Mesendoderm (in vitro differentiated cells): ENCODE measurements around the gene PPM1D.
"Not testable (repeated sequence)": the region's sequence is repeated elsewhere in the genome, so short reads cannot be mapped to it uniquely, and the experiment has no call there.

Experiments used
- DNase-seq: peaks from one replicate; pipeline ENCODE4 v3.0.0; 2013
- H2AK5ac ChIP-seq: 2 replicates; pipeline ENCODE4 v1.6.1; 2013; ENCODE audit warnings: low read length, inconsistent platforms
- H2BK120ac ChIP-seq: 2 replicates; pipeline ENCODE4 v1.6.1; 2013; ENCODE audit warnings: low read depth, mild to moderate bottlenecking, low read length, moderate library complexity, mixed read lengths
- H2BK15ac ChIP-seq: replicated peaks from 2 replicates; pipeline ENCODE4 v1.6.1; 2013; ENCODE audit warnings: low read depth, mild to moderate bottlenecking, moderate library complexity
- H2BK5ac ChIP-seq: 2 replicates; pipeline ENCODE4 v1.6.1; 2013; ENCODE audit warnings: low read length, inconsistent platforms
- H3K18ac ChIP-seq: 2 replicates; pipeline ENCODE4 v1.6.1; 2013; ENCODE audit warnings: mild to moderate bottlenecking, low read length, mixed read lengths
- H3K23ac ChIP-seq: one replicate; pipeline ENCODE4 v1.6.1; 2013; ENCODE audit warnings: low read length
- H3K27ac ChIP-seq: 2 replicates; pipeline ENCODE4 v1.5.1; 2013; ENCODE audit warnings: low read depth, mild to moderate bottlenecking, inconsistent platforms, low read length, moderate library complexity
- H3K27me3 ChIP-seq: 2 replicates; pipeline ENCODE4 v1.6.1; 2013; ENCODE audit warnings: low read length, control low read depth, mild to moderate bottlenecking, inconsistent platforms; ENCODE audit not compliant: insufficient read depth, poor library complexity
- H3K36me3 ChIP-seq: 2 replicates; pipeline ENCODE4 v1.6.1; 2013; ENCODE audit warnings: low read length, inconsistent platforms; ENCODE audit not compliant: control insufficient read depth, insufficient read depth
- H3K4ac ChIP-seq: one replicate; pipeline ENCODE4 v1.6.1; 2013; ENCODE audit warnings: low read depth, mild to moderate bottlenecking, low read length, moderate library complexity
- H3K4me1 ChIP-seq: 2 replicates; pipeline ENCODE4 v1.6.1; 2013; ENCODE audit warnings: low read depth, low read length, inconsistent platforms; ENCODE audit not compliant: control insufficient read depth
- H3K4me2 ChIP-seq: 2 replicates; pipeline ENCODE4 v1.6.1; 2013; ENCODE audit warnings: low read length
- H3K4me3 ChIP-seq: 2 replicates; pipeline ENCODE4 v1.5.1; 2013; ENCODE audit warnings: mild to moderate bottlenecking, low read length
- H3K56ac ChIP-seq: one replicate; pipeline ENCODE4 v1.6.1; 2013; ENCODE audit warnings: low read length
- H3K79me1 ChIP-seq: 2 replicates; pipeline ENCODE4 v1.6.1; 2013; ENCODE audit warnings: low read length, inconsistent platforms
- H3K79me2 ChIP-seq: 2 replicates; pipeline ENCODE4 v1.6.1; 2013; ENCODE audit warnings: mild to moderate bottlenecking, low read length; ENCODE audit not compliant: control insufficient read depth, insufficient read depth
- H3K9ac ChIP-seq: 2 replicates; pipeline ENCODE4 v1.6.1; 2013; ENCODE audit warnings: low read length, inconsistent platforms
- H4K5ac ChIP-seq: one replicate; pipeline ENCODE4 v1.6.1; 2013; ENCODE audit warnings: low read length
- H4K8ac ChIP-seq: one replicate; pipeline ENCODE4 v1.6.1; 2013; ENCODE audit warnings: low read depth, mild to moderate bottlenecking, control low read depth, low read length, moderate library complexity
- WGBS: extraction: QIAGEN DNeasy Blood & Tissue Kit; methylation state at CpG from one replicate; pipeline ENCODE4 v1.1.7; 2013; ENCODE audit warnings: low lambda C conversion rate, missing lambda C conversion rate; ENCODE audit not compliant: insufficient coverage; ENCODE audit errors: extremely low coverage; 5-methylcytosine and 5-hydroxymethylcytosine counted together

PPM1D gene

DNA sequence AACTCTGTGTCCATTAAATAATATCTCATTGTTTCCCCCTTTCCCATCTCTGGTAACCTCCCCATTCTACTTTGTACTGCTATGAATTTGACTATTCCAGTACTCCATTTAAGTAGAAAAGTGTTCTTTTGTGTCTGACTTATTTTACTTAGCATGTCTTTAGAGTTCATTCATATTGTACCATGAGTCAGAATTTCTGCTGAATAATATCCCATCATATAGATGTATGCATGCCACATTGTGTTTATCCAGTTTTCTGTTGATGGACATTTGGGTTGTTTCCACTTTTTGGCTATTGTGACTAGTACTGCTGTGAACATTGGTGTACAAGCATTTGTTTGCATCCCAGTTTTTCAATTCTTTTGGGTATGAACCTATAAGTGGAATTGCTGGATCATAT is 6.0 kb downstream of the PPM1D start:
- Histone ChIP-seq H3K36me3 (no peaks in the 10 kb centered on the region), H3K18ac (no peak overlapping the region), H3K4me1 (no peaks in the 10 kb centered on the region), H3K27me3 (no peaks in the 10 kb centered on the region), H3K79me1 (peaks cover 7% of the 10 kb centered on the region), H2BK5ac (no peak overlapping the region), H3K79me2 (peaks cover 57% of the 10 kb centered on the region), H4K8ac (no peak overlapping the region), H3K23ac (no peak overlapping the region), H2BK15ac (no peak overlapping the region), H3K56ac (no peak overlapping the region), H3K9ac (no peak overlapping the region), H4K5ac (no peak overlapping the region), H3K4ac (no peak overlapping the region), H3K4me2 (no peak overlapping the region), H3K27ac (no peak overlapping the region), H2BK120ac (no peak overlapping the region), H2AK5ac (no peak overlapping the region), H3K4me3 (no peak overlapping the region)
- DNase-seq: no peak

DNA sequence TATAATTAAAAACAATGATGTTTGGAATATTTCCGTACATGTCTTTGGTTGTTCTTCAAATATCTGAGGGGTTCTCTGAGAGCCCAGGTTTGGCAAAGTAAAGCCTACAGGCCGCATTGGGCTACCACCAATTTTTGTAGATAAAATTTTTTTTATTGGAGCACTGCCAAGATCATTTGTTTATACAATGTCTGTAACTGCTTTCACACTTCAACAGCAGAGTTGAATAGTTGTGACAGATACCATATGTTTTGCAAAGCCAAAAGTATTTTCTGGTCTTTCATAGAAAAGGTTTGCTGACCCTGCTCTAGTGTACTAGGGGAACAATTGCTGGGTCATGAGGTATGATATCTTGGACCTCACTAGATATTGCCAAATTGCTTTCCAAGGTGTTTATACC is 10.5 kb downstream of the PPM1D start:
- Histone ChIP-seq H3K4me1 (no peaks in the 10 kb centered on the region), H2AK5ac (no peak overlapping the region), H3K79me2 (peaks cover 37% of the 10 kb centered on the region), H3K27ac (no peak overlapping the region), H3K4me2 (no peak overlapping the region), H4K8ac (no peak overlapping the region), H3K4me3 (no peak overlapping the region), H3K23ac (no peak overlapping the region), H2BK15ac (no peak overlapping the region), H3K27me3 (no peaks in the 10 kb centered on the region), H2BK5ac (no peak overlapping the region), H3K36me3 (no peaks in the 10 kb centered on the region), H3K4ac (no peak overlapping the region), H3K79me1 (peaks cover 5% of the 10 kb centered on the region), H3K18ac (no peak overlapping the region), H3K56ac (no peak overlapping the region), H2BK120ac (no peak overlapping the region), H3K9ac (no peak overlapping the region), H4K5ac (no peak overlapping the region)
- no CpG with 5 or more reads among the region's 2 CpGs for WGBS
- DNase-seq: no peak

DNA sequence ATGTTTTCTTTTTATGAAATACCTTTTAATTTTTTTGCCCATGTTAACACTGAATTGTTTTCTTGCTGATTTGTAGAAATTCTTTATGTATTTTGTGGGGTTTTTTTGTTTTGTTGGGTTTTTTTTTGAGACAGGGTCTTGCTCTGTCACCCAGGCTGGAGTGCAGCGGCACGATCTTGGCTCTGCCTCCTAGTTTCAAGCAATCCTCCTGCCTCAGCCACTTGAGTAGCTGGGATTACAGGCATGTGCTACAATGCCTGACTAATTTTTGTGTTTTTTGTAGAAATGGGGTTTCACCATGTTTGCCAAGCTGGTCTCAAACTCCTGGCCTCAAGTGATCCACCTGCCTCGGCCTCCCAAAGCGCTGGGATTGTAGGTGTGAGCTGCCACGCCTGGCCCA is 11.3 kb downstream of the PPM1D start:
- not testable (repeated sequence) for H3K4ac ChIP-seq, H3K4me3 ChIP-seq, H3K4me2 ChIP-seq, H3K9ac ChIP-seq, H4K8ac ChIP-seq, H2BK15ac ChIP-seq, H2BK120ac ChIP-seq, H4K5ac ChIP-seq, H3K27ac ChIP-seq, H3K18ac ChIP-seq, H3K23ac ChIP-seq, H3K79me1 ChIP-seq, H2BK5ac ChIP-seq, H3K27me3 ChIP-seq, H3K36me3 ChIP-seq, DNase-seq, H3K4me1 ChIP-seq, H3K56ac ChIP-seq, H2AK5ac ChIP-seq
- peaks cover 36% of the 10 kb centered on the region for H3K79me2 ChIP-seq
- no CpG with 5 or more reads among the region's 5 CpGs for WGBS

DNA sequence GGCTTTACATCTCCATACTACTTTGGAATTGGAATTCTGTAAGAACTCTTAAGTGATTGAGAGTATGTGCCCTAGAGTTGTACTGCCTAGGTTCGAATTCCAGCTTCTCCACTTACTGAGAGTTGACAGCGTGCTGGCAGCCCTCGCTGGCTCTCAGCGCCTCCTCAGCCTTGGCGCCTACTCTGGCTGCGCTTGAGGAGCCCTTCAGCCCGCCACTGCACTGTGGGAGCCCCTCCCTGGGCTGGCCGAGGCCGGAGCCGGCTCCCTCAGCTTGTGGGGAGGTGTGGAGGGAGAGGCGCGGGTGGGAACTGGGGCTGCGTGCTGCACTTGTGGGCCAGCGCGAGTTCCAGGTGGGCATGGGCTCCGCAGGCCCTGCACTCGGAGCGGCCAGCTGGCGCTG is 13.3 kb downstream of the PPM1D start:
- Histone ChIP-seq H3K27me3 (no peaks in the 10 kb centered on the region), H2BK5ac (no peak overlapping the region), H3K27ac (no peak overlapping the region), H3K4me3 (no peak overlapping the region), H2BK120ac (no peak overlapping the region), H3K4me2 (no peak overlapping the region), H3K18ac (no peak overlapping the region), H3K4ac (no peak overlapping the region), H3K36me3 (no peaks in the 10 kb centered on the region), H3K9ac (no peak overlapping the region), H3K23ac (no peak overlapping the region), H4K5ac (no peak overlapping the region), H3K4me1 (no peaks in the 10 kb centered on the region), H3K79me1 (peaks cover 7% of the 10 kb centered on the region), H4K8ac (no peak overlapping the region), H3K56ac (no peak overlapping the region), H2AK5ac (no peak overlapping the region), H3K79me2 (peaks cover 37% of the 10 kb centered on the region), H2BK15ac (no peak overlapping the region)
- WGBS: no CpG with 5 or more reads among the region's 19 CpGs
- DNase-seq: no peak

DNA sequence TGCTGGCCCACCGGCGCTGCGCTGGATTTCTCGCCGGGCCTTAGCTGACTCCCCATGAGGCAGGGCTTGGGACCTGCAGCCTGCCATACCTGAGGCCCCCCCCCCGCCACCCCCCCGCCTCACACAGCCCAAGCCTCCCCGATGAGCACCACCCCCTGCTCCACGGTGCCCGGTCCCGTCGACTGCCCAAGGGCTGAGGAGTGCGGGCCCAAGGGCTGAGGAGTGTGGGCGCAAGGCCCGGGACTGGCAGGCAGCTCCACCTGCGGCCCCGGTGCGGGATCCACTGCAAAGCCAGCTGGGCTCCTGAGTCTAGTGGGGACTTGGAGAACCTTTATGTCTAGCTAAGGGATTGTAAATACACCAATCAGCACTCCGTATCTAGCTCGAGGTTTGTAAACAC is 13.8 kb downstream of the PPM1D start:
- H4K8ac ChIP-seq, H3K79me1 ChIP-seq, DNase-seq, H3K27ac ChIP-seq, H3K23ac ChIP-seq, H3K18ac ChIP-seq, H3K4me1 ChIP-seq, H3K56ac ChIP-seq, H3K36me3 ChIP-seq, H3K27me3 ChIP-seq, H3K4me2 ChIP-seq, H4K5ac ChIP-seq, H2BK15ac ChIP-seq, H2BK120ac ChIP-seq, H2AK5ac ChIP-seq, H3K9ac ChIP-seq, H2BK5ac ChIP-seq, H3K4ac ChIP-seq, H3K4me3 ChIP-seq: not testable (repeated sequence)
- no CpG with 5 or more reads among the region's 20 CpGs for WGBS
- peaks cover 36% of the 10 kb centered on the region for H3K79me2 ChIP-seq

DNA sequence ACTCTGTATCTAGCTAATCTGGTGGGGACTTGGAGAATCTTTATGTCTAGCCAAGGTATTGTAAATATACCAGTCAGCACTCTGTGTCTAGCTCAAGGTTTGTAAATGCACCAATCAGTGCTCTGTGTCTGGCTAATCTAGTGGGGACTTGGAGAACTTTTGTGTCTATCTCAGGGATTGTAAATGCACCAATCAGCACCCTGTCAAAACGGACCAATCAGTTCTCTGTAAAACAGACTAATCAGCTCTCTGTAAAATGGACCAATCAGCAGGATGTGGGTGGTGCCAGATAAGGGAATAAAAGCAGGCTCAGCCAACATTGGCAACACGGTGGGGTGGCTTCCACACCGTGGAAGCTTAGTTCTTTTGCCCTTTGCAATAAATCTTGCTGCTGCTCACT is 14.3 kb downstream of the PPM1D start:
- not testable (repeated sequence) for H3K36me3 ChIP-seq, H3K4ac ChIP-seq

More for the DNA sequence above, 14.3 kb downstream of the PPM1D start:
- H4K5ac ChIP-seq, DNase-seq, H3K56ac ChIP-seq, H3K4me3 ChIP-seq, H3K23ac ChIP-seq, H3K18ac ChIP-seq, H3K79me1 ChIP-seq, H2BK120ac ChIP-seq, H3K4me1 ChIP-seq, H3K27me3 ChIP-seq, H2BK15ac ChIP-seq, H3K9ac ChIP-seq, H3K27ac ChIP-seq, H3K4me2 ChIP-seq, H4K8ac ChIP-seq, H2AK5ac ChIP-seq, H2BK5ac ChIP-seq: not testable (repeated sequence)
- peaks cover 36% of the 10 kb centered on the region for H3K79me2 ChIP-seq
- no CpG with 5 or more reads among the region's 3 CpGs for WGBS
